GM12878 (cell line): Measurements from ENCODE around the gene PRPF4. TPM values are rescaled to one million over a fixed set of nuclear protein-coding genes. Genes with fewer than 3 reads are reported as not detected.

ENCODE experiments used
- CBX5 ChIP-seq: sonication (generic); IDR thresholded peaks from 2 replicates; pipeline ENCODE4 v1.6.1; 2016; ENCODE audit warnings: low read depth, moderate library complexity, mild to moderate bottlenecking, inconsistent platforms
- CREB1 ChIP-seq: IDR thresholded peaks from 2 replicates; pipeline ENCODE4 v1.6.1; 2012; ENCODE audit warnings: low read depth, mild to moderate bottlenecking, inconsistent platforms
- EZH2 ChIP-seq: IDR thresholded peaks from 2 replicates; pipeline ENCODE4 v1.6.1; 2012; ENCODE audit warnings: low read depth, mild to moderate bottlenecking, control low read depth, inconsistent platforms, low read length, borderline replicate concordance; ENCODE audit not compliant: control insufficient read depth
- IKZF1 ChIP-seq: fragments of 450-650 bp; conservative IDR thresholded peaks from 2 replicates; pipeline ENCODE4 v1.6.1; 2017; ENCODE audit warnings: antibody characterized with exemption, mild to moderate bottlenecking
- NR2C2 ChIP-seq: IDR thresholded peaks from 2 replicates; pipeline ENCODE4 v1.6.1; 2011; ENCODE audit warnings: borderline replicate concordance, low read depth; ENCODE audit not compliant: control insufficient read depth, insufficient read length
- POU2F2 ChIP-seq: IDR thresholded peaks from 3 replicates; pipeline ENCODE4 v1.6.1; 2011; ENCODE audit warnings: low read depth, mild to moderate bottlenecking, low read length, borderline replicate concordance
- polyA plus RNA-seq, 11 experiments: library from polyadenylated mRNA; depleted of rRNA in 4 of 11; unstranded in 6 of 11; stranded (reverse) in 5 of 11; fragments of >200 nt; fragmentation: Nextera tagmentation in 4 of 11; fragmentation: Illumina TruSeq in 1 of 11; extraction: Ambion mirVana in 4 of 11; extraction: Trizol in 1 of 11; gene quantifications; 1 replicate in 1 of 11; 2 replicates in 10 of 11; pipeline versions ENCODE4 v1.2.1 to v1.2.3, GENCODE V29; 2011 to 2016; ENCODE audit warnings: inconsistent platforms in 2 of 11, missing spikeins in 2 of 11, low read depth in 1 of 11
- total RNA-seq, 4 experiments: library from RNA; depleted of rRNA in 3 of 4; stranded (reverse); fragments of >200 nt in 3 of 4; fragmentation: Illumina TruSeq in 1 of 4; extraction: Trizol in 1 of 4; gene quantifications; 2 replicates each; pipeline versions ENCODE4 v1.2.1 to v1.2.3, GENCODE V29; 2013 to 2021
- TF ChIP-seq, protein P1 (sequence below): IDR thresholded peaks from 2 replicates; pipeline ENCODE4 v1.6.1; 2011; ENCODE audit warnings: low read depth, low read length, improper control_type of control experiment, borderline replicate concordance
- TF ChIP-seq, protein P2 (sequence below): IDR thresholded peaks from 2 replicates; pipeline ENCODE4 v1.6.1; 2012; ENCODE audit warnings: low read depth, low read length, improper control_type of control experiment
- TF ChIP-seq, protein P3 (sequence below): fragments of 450-650 bp; IDR thresholded peaks from 2 replicates; pipeline ENCODE4 v1.6.1; 2017; ENCODE audit warnings: mild to moderate bottlenecking, low read depth, inconsistent platforms; ENCODE audit not compliant: poor library complexity, severe bottlenecking
- TF ChIP-seq, protein P4 (sequence below): IDR thresholded peaks from 2 replicates; pipeline ENCODE4 v1.6.1; 2012; ENCODE audit warnings: low read depth, low read length, improper control_type of control experiment

PRPF4 gene
- total and polyA plus RNA-seq, 10 of the 15 experiments (the other 5 are each of a cell fraction or from before 2014, with no cell fraction given), result 23.0 to 48.1 (median 39.2) TPM

DNA sequence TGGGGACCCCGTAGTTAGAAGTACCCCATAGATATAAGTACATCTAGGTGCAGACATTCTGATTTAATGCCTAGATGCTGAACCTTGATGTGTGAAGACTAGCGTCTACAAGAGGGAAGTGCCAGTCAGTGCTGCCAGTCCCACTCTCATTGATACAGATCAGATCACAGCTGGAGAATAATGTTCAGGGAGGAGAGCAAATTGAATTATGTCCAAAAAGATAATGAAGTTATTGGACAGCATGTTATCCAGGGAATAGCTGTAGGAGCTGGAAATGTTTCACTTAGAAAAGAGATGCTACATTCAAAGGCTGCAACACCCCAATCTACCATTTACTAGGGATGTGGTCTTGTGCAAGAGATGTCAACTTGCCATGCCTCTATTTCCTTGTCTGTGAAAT, 43.6 kb downstream of the PRPF4 start (continued):
- TF ChIP-seq, protein P1, sequence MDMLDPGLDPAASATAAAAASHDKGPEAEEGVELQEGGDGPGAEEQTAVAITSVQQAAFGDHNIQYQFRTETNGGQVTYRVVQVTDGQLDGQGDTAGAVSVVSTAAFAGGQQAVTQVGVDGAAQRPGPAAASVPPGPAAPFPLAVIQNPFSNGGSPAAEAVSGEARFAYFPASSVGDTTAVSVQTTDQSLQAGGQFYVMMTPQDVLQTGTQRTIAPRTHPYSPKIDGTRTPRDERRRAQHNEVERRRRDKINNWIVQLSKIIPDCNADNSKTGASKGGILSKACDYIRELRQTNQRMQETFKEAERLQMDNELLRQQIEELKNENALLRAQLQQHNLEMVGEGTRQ, result no peak
- no peak for TF ChIP-seq NR2C2
- TF ChIP-seq IKZF1, result no peak
- TF ChIP-seq CBX5, result no peak
- TF ChIP-seq EZH2, result no peak
- no peak for TF ChIP-seq CREB1
- TF ChIP-seq, protein P2, sequence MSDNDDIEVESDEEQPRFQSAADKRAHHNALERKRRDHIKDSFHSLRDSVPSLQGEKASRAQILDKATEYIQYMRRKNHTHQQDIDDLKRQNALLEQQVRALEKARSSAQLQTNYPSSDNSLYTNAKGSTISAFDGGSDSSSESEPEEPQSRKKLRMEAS, result no peak
- TF ChIP-seq, protein P3, sequence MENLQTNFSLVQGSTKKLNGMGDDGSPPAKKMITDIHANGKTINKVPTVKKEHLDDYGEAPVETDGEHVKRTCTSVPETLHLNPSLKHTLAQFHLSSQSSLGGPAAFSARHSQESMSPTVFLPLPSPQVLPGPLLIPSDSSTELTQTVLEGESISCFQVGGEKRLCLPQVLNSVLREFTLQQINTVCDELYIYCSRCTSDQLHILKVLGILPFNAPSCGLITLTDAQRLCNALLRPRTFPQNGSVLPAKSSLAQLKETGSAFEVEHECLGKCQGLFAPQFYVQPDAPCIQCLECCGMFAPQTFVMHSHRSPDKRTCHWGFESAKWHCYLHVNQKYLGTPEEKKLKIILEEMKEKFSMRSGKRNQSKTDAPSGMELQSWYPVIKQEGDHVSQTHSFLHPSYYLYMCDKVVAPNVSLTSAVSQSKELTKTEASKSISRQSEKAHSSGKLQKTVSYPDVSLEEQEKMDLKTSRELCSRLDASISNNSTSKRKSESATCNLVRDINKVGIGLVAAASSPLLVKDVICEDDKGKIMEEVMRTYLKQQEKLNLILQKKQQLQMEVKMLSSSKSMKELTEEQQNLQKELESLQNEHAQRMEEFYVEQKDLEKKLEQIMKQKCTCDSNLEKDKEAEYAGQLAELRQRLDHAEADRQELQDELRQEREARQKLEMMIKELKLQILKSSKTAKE, result no peak
- TF ChIP-seq, protein P4, sequence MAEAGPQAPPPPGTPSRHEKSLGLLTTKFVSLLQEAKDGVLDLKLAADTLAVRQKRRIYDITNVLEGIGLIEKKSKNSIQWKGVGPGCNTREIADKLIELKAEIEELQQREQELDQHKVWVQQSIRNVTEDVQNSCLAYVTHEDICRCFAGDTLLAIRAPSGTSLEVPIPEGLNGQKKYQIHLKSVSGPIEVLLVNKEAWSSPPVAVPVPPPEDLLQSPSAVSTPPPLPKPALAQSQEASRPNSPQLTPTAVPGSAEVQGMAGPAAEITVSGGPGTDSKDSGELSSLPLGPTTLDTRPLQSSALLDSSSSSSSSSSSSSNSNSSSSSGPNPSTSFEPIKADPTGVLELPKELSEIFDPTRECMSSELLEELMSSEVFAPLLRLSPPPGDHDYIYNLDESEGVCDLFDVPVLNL, result no peak
- no peak for TF ChIP-seq POU2F2
